ENCODE data around the gene UBA1.
"Not testable (repeated sequence)": the region's sequence is repeated elsewhere in the genome, so short reads cannot be mapped to it uniquely, and the experiment has no call there.

UBA1 gene

DNA sequence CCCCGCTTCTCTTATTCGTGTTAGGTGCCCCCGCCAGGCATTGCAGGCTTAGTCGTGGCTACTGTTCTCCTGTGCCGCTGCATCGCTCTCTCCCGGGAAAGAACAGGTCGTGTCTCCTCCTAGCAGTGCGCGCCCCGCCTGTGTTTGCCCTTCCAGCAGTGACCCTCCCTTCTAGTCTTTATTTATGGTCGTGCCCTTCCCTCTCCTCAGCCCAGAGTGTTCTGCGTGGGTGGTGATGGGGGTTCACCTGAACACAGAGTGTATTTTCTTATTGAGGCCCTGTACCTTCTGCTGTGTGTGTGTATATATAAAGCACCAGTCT, 54.3 kb downstream of the UBA1 start:
- Histone ChIP-seq H4K20me1 (ENCODE audit: insufficient read depth, low read length) (no peaks in the 10 kb centered on the region), H3K4me2 (ENCODE audit: low read depth, low read length) (no peak overlapping the region), H3F3A (ENCODE audit: insufficient read depth, low read length) (no peaks in the 10 kb centered on the region), H3K79me2 (ENCODE audit: low read length) (no peaks in the 10 kb centered on the region), H3K27me3 (replicated peaks; ENCODE audit: insufficient read depth, low read length) (no peaks in the 10 kb centered on the region), H2AFZ (ENCODE audit: low read length) (no peak overlapping the region), H3K27ac (ENCODE audit: low read length) (no peak overlapping the region), H3K4me3 (ENCODE audit: low read length) (no peak overlapping the region), H3K9ac (ENCODE audit: low read length) (no peak overlapping the region), H3K9me3 (replicated peaks; ENCODE audit: insufficient read depth, low read length) (no peaks in the 10 kb centered on the region), H3K4me1 (ENCODE audit: low read length) (no peaks in the 10 kb centered on the region), H3K36me3 (replicated peaks; ENCODE audit: insufficient read depth, low read length) (no peaks in the 10 kb centered on the region), H3K9me2 (replicated peaks; ENCODE audit: insufficient read depth, low read length) (no peaks in the 10 kb centered on the region)
- no peak for DNase-seq
- TF ChIP-seq, protein P1, sequence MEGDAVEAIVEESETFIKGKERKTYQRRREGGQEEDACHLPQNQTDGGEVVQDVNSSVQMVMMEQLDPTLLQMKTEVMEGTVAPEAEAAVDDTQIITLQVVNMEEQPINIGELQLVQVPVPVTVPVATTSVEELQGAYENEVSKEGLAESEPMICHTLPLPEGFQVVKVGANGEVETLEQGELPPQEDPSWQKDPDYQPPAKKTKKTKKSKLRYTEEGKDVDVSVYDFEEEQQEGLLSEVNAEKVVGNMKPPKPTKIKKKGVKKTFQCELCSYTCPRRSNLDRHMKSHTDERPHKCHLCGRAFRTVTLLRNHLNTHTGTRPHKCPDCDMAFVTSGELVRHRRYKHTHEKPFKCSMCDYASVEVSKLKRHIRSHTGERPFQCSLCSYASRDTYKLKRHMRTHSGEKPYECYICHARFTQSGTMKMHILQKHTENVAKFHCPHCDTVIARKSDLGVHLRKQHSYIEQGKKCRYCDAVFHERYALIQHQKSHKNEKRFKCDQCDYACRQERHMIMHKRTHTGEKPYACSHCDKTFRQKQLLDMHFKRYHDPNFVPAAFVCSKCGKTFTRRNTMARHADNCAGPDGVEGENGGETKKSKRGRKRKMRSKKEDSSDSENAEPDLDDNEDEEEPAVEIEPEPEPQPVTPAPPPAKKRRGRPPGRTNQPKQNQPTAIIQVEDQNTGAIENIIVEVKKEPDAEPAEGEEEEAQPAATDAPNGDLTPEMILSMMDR (IDR thresholded peaks at IDR 0.05; ENCODE audit: low read length), result no peak

DNA sequence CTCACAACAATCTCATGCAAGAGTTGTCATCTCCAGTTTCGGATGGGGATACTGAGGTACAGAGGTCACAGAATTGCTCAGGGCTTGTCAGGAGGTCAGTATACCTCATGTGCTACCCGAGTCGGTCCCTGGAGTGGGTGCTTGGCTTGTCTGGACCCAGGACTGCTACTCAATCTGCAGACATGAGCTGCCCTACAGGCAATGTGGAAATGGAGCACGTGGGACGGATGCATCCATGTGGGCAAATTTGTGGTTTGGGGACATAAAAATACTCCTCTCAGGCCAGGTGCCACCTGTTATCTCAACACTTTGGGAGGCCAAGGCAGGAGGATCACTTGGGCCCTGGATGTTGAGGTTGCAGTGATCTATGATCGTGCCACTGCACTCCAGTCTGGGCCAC, 54.9 kb downstream of the UBA1 start:
- DNase-seq, result no peak
- H3K27me3 ChIP-seq (replicated peaks; ENCODE audit: insufficient read depth, low read length), result no peaks in the 10 kb centered on the region
- H3F3A ChIP-seq (ENCODE audit: insufficient read depth, low read length), result no peaks in the 10 kb centered on the region
- no peak overlapping the region for H3K9ac ChIP-seq (ENCODE audit: low read length)
- H3K79me2 ChIP-seq (ENCODE audit: low read length), result no peaks in the 10 kb centered on the region
- no peak overlapping the region for H3K27ac ChIP-seq (ENCODE audit: low read length)
- H3K4me1 ChIP-seq (ENCODE audit: low read length), result no peaks in the 10 kb centered on the region
- H4K20me1 ChIP-seq (ENCODE audit: insufficient read depth, low read length), result no peaks in the 10 kb centered on the region
- H3K4me3 ChIP-seq (ENCODE audit: low read length), result no peak overlapping the region
- H3K9me3 ChIP-seq (replicated peaks; ENCODE audit: insufficient read depth, low read length), result no peaks in the 10 kb centered on the region
- H3K36me3 ChIP-seq (replicated peaks; ENCODE audit: insufficient read depth, low read length), result no peaks in the 10 kb centered on the region
- H3K9me2 ChIP-seq (replicated peaks; ENCODE audit: insufficient read depth, low read length), result no peaks in the 10 kb centered on the region
- no peak overlapping the region for H3K4me2 ChIP-seq (ENCODE audit: low read depth, low read length)
- TF ChIP-seq EZH2 (optimal IDR thresholded peaks at IDR 0.05; ENCODE audit: low read depth, low read length) (no peak), EZH2phosphoT487 (IDR thresholded peaks at IDR 0.05; ENCODE audit: low read length) (no peak)
- TF ChIP-seq, protein P1 (IDR thresholded peaks at IDR 0.05; ENCODE audit: low read length), result no peak
- H2AFZ ChIP-seq (ENCODE audit: low read length), result no peak overlapping the region

DNA sequence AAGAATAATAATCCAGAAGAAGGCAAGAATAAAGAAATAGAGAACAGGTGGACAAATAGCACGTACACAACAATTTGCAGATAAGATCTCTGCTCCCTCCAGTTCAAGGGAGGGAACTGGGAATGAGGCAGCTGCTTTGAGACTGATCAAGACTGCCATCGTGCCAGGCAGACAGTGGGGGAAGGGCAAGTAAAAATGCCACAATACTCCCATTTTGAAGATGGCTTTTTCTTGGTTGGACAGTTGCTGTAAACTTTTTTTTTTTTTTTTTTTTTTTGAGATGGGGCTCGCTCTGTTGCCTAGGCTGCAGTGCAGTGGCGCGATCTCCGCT, 56.4 kb downstream of the UBA1 start:
- no peak overlapping the region for H3K4me3 ChIP-seq (ENCODE audit: low read length)
- no peaks in the 10 kb centered on the region for H3K9me2 ChIP-seq (replicated peaks; ENCODE audit: insufficient read depth, low read length)
- no peaks in the 10 kb centered on the region for H4K20me1 ChIP-seq (ENCODE audit: insufficient read depth, low read length)
- no peak for TF ChIP-seq EZH2phosphoT487 (IDR thresholded peaks at IDR 0.05; ENCODE audit: low read length)
- TF ChIP-seq EZH2 (optimal IDR thresholded peaks at IDR 0.05; ENCODE audit: low read depth, low read length), result no peak
- TF ChIP-seq, protein P1 (IDR thresholded peaks at IDR 0.05; ENCODE audit: low read length), result no peak
- H3K27ac ChIP-seq (ENCODE audit: low read length), result no peak overlapping the region
- no peaks in the 10 kb centered on the region for H3K79me2 ChIP-seq (ENCODE audit: low read length)
- H3K9ac ChIP-seq (ENCODE audit: low read length), result no peak overlapping the region
- no peaks in the 10 kb centered on the region for H3K9me3 ChIP-seq (replicated peaks; ENCODE audit: insufficient read depth, low read length)
- H3K27me3 ChIP-seq (replicated peaks; ENCODE audit: insufficient read depth, low read length), result no peaks in the 10 kb centered on the region
- H3K36me3 ChIP-seq (replicated peaks; ENCODE audit: insufficient read depth, low read length), result no peaks in the 10 kb centered on the region
- no peak for DNase-seq
- no peak overlapping the region for H2AFZ ChIP-seq (ENCODE audit: low read length)
- no peaks in the 10 kb centered on the region for H3K4me1 ChIP-seq (ENCODE audit: low read length)
- no peak overlapping the region for H3K4me2 ChIP-seq (ENCODE audit: low read depth, low read length)
- no peaks in the 10 kb centered on the region for H3F3A ChIP-seq (ENCODE audit: insufficient read depth, low read length)

DNA sequence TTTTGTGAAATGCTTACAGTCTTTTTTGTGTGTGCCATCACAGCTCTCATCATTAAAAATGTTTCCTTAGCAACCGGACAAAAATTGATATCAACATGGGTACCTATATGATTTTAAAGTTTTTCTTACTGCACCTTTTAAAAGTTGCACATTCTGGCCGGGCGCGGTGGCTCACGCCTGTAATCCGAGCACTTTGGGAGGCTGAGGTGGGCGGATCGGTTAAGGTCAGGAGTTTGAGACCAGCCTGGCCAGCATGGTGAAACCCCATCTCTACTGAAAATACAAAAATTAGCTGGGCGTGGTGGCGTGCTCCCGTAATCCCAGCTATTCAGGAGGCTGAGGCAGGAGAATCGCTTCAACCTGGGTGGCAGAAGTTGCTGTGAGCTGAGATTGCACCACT, 64.0 kb downstream of the UBA1 start:
- H3K4me2 ChIP-seq (ENCODE audit: low read depth, low read length); H3K9ac ChIP-seq (ENCODE audit: low read length); H3K27ac ChIP-seq (ENCODE audit: low read length); H3K9me2 ChIP-seq (replicated peaks; ENCODE audit: insufficient read depth, low read length); H3F3A ChIP-seq (ENCODE audit: insufficient read depth, low read length); H3K9me3 ChIP-seq (replicated peaks; ENCODE audit: insufficient read depth, low read length); H3K79me2 ChIP-seq (ENCODE audit: low read length); H3K4me3 ChIP-seq (ENCODE audit: low read length); H3K36me3 ChIP-seq (replicated peaks; ENCODE audit: insufficient read depth, low read length); H2AFZ ChIP-seq (ENCODE audit: low read length); H3K27me3 ChIP-seq (replicated peaks; ENCODE audit: insufficient read depth, low read length); H4K20me1 ChIP-seq (ENCODE audit: insufficient read depth, low read length); H3K4me1 ChIP-seq (ENCODE audit: low read length); DNase-seq: not testable (repeated sequence)

All from MM.1S (cell line).